DOHH2 (cell line): Measurements from ENCODE around the gene GOLT1A.

Experiments
- EZH2phosphoT487 ChIP-seq: fragments of 200-600 bp; sonication (generic); IDR thresholded peaks from 2 replicates; pipeline ENCODE4 v1.6.1; 2017; ENCODE audit warnings: borderline replicate concordance, mild to moderate bottlenecking, antibody characterized with exemption, low read length, moderate library complexity, mixed read lengths
- TF ChIP-seq, protein P1 (sequence below): fragments of 200-600 bp; sonication (generic); IDR thresholded peaks from one replicate; pipeline ENCODE4 v1.5.1; 2014; ENCODE audit warnings: antibody characterized with exemption, mild to moderate bottlenecking, low read depth, low read length; ENCODE audit not compliant: poor library complexity, severe bottlenecking

DNA sequence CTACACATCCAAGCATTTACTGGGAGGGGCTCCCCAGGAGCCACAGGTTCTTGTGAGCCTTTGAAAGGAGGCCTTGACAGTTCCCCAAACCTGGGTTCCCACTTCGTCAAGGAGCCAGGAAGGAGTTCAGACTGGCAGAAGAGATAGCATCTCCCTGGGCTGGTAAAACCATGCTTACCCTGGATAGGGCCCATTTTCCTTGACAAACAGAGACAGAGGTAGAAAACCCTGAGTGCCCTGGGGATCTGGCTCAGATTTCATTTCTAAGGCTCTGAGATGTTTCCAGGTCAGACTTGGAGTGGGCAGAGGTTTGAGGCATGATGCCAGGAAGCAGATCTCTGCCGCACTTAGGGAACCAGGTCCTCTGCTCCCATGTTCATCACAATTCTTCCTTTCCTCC is 64.7 kb downstream of the GOLT1A start:
- TF ChIP-seq, protein P1, sequence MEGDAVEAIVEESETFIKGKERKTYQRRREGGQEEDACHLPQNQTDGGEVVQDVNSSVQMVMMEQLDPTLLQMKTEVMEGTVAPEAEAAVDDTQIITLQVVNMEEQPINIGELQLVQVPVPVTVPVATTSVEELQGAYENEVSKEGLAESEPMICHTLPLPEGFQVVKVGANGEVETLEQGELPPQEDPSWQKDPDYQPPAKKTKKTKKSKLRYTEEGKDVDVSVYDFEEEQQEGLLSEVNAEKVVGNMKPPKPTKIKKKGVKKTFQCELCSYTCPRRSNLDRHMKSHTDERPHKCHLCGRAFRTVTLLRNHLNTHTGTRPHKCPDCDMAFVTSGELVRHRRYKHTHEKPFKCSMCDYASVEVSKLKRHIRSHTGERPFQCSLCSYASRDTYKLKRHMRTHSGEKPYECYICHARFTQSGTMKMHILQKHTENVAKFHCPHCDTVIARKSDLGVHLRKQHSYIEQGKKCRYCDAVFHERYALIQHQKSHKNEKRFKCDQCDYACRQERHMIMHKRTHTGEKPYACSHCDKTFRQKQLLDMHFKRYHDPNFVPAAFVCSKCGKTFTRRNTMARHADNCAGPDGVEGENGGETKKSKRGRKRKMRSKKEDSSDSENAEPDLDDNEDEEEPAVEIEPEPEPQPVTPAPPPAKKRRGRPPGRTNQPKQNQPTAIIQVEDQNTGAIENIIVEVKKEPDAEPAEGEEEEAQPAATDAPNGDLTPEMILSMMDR, result no peak
- no peak for TF ChIP-seq EZH2phosphoT487
